ENCODE results near the gene P2RY8.
"Not testable (repeated sequence)": the region's sequence is repeated elsewhere in the genome, so short reads cannot be mapped to it uniquely, and the experiment has no call there.

The P2RY8 gene

DNA sequence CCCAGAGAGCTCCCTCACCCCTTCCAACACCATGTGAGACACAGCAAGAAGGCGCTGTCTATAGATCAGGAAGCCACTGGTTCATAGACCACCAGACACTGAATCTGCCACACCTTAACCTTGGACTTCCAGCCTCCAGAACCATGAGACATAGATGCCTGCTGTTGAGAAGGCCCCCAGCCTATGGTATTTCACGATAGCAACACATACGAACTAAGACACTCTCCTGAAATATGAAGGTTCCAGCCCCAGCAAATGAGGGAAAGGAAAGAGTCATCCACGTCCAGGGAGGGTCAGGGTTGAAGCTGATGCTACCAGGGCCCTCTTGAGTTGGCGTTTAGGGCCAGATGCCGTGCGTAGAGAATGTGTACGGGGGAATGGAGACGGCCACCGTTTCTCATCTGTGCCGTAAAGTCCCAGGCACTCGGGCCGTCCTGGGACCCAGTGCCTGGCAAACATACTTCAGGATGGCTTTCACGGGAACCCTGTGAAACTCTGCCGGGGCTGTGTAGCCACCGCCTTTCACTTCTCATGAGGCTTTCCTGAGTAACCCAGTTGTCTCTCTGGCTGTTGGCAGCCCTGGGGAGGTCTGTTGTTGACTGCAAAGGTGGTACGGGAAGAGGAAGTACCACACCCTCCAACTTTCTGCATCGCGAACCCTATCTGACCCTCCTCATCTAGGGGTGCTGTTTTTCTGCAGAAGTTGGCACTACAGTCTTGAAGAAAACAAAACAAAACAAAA, 17.7 kb upstream of the P2RY8 start:
- TF ChIP-seq, protein P1, sequence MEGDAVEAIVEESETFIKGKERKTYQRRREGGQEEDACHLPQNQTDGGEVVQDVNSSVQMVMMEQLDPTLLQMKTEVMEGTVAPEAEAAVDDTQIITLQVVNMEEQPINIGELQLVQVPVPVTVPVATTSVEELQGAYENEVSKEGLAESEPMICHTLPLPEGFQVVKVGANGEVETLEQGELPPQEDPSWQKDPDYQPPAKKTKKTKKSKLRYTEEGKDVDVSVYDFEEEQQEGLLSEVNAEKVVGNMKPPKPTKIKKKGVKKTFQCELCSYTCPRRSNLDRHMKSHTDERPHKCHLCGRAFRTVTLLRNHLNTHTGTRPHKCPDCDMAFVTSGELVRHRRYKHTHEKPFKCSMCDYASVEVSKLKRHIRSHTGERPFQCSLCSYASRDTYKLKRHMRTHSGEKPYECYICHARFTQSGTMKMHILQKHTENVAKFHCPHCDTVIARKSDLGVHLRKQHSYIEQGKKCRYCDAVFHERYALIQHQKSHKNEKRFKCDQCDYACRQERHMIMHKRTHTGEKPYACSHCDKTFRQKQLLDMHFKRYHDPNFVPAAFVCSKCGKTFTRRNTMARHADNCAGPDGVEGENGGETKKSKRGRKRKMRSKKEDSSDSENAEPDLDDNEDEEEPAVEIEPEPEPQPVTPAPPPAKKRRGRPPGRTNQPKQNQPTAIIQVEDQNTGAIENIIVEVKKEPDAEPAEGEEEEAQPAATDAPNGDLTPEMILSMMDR (IDR thresholded peaks at IDR 0.05; ENCODE audit: low read length, missing control alignments) = no peak
- DNase-seq (ENCODE audit: low read depth) = no peak
- H3K4me3 ChIP-seq (replicated peaks; ENCODE audit: low read depth, low read length) = no peak overlapping the region

DNA sequence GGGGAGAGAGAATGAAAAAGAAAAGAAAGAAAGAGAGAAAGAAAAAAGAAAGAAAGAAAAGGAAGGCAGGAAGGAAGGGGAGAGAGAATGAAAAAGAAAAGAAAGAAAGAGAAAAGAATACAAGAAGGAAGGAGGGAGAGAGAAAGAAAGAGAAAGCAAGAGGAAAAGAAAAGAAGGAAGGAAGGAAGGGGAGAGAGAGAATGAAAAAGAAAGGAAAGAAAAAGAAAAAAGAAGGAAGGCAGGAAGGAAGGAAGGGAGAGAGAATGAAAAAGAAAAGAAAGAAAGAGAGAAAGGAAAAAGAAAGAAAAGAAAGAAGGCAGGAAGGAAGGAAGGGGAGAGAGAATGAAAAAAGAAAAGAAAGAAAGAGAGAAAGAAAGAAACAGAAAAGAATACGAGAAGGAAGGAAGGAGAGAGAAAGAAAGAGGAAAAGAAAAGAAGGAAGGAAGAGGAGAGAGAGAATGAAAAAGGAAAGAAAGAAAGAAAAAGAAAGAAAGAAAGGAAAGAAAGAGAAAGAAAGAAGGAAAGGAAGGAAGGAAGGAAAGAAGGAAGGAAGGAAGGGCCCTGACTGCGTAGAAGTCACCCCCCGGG, 15.1 kb upstream of the P2RY8 start:
- H3K4me3 ChIP-seq (replicated peaks; ENCODE audit: low read depth, low read length) = no peak overlapping the region
- no peak for DNase-seq (ENCODE audit: low read depth)
- TF ChIP-seq, protein P1 (IDR thresholded peaks at IDR 0.05; ENCODE audit: low read length, missing control alignments) = no peak

DNA sequence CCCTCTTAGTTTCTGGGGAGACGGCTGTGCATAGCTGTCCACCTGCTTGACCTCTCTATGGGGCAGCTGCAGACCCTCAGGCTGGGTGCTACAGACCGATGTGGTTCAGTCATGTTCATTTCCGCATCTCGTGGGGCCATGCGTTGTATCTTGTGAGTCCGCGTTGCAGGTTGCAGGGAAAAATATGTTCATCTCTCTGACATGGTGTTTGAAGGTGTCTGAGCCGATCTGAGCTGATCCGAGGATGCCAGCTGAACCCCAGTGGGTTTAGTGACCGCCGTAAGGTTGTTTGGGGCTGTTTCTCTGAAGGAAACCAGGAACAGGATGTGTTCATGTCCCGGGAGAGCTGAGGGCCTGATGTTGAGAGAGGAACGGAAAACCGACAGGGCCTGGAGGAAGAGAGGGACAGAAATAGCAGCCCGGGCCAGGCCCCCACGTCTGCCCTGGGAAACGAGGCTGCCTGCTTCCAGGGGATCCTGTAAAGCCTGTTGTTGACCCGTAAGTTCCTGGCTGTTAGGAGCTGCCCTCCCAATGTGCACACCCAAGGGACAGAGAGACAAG, 9.8 kb upstream of the P2RY8 start:
- TF ChIP-seq, protein P1 (IDR thresholded peaks at IDR 0.05; ENCODE audit: low read length, missing control alignments) = no peak
- no peak for DNase-seq (ENCODE audit: low read depth)
- H3K4me3 ChIP-seq (replicated peaks; ENCODE audit: low read depth, low read length) = no peak overlapping the region

DNA sequence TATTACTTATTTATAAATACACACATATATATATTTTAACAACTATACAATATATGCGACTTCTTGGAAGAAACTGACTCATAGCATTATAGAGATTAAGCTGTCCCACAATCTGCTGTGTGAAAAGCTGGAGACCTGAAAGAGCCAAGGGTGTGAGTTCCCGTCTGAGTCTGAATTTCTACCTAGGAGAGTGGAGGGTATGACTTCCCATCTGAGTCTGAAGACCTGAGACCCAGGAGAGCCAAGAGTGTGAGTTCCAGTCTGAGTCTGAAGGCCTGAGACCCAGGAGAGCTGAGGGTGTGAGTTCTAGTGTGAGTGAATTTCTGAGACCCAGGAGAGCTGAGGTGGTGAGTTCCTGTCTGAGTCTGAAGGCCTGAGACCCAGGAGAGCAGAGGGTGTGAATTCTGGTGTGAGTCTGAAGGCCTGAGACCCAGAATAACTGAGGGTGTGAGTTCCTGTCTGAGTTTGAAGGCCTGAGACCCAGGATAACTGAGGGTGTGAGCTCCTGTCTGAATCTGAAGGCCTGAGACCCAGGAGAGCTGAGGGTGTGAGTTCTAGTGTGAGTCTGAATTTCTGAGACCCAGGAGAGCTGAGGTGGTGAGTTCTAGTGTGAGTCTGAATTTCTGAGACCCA, 8.9 kb upstream of the P2RY8 start:
- TF ChIP-seq, protein P1 (IDR thresholded peaks at IDR 0.05; ENCODE audit: low read length, missing control alignments) = no peak
- DNase-seq (ENCODE audit: low read depth) = no peak
- H3K4me3 ChIP-seq (replicated peaks; ENCODE audit: low read depth, low read length) = no peak overlapping the region

DNA sequence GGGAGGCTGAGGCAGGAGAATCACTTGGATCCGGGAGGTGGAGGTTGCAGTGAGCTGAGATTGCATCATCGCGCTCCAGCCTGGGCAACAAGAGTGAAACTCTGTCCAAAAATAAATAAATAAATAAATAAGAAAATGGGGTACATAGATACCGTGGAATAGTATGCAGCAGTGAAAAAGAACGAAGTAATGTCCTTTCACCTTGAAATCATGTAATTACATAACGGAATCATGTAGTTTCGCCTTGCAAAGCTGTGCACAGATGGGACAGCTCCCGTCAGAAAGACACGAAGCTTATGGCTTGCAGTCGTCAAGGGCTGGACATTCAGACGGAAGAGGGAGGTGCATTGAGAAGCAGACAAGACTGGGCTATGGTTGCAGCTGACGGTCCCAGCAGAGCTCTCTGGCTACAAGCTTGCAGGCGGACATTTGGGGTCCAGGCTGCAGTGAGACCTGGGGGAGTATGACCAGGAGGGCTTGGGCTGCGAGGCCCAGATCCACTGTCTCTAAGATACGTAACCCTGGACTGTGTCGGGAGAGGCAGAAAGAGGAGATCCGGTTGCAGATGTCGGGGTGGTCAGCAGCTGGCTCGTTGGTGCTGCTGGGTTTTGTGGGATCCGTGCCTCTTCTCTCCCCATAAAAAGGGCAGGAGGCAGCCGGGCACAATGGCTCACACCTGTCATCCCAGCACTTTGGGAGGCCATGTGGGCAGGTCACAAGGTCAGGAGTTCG, 6.2 kb upstream of the P2RY8 start:
- no peak overlapping the region for H3K4me3 ChIP-seq (replicated peaks; ENCODE audit: low read depth, low read length)
- DNase-seq (ENCODE audit: low read depth) = no peak
- TF ChIP-seq, protein P1 (IDR thresholded peaks at IDR 0.05; ENCODE audit: low read length, missing control alignments) = no peak

DNA sequence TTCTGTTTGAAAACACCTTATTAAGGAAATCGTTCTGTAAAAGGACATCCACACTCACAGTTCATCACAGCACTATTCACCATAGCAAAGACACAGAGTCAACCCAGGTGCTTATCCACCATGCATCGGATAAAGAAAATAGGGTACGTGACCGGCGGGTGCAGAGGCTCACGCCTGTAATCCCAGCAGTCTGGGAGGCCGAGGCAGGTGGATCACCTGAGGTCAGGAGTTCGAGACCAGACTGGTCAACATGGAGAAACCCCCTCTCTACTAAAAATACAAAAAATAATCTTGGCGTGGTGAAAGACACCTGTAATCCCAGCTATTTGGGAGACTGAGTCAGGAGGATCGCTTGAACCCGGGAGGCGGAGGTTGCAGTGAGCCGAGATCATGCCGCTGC, 2.2 kb upstream of the P2RY8 start:
- DNase-seq (ENCODE audit: low read depth); H3K4me3 ChIP-seq (replicated peaks; ENCODE audit: low read depth, low read length): not testable (repeated sequence)

DNA sequence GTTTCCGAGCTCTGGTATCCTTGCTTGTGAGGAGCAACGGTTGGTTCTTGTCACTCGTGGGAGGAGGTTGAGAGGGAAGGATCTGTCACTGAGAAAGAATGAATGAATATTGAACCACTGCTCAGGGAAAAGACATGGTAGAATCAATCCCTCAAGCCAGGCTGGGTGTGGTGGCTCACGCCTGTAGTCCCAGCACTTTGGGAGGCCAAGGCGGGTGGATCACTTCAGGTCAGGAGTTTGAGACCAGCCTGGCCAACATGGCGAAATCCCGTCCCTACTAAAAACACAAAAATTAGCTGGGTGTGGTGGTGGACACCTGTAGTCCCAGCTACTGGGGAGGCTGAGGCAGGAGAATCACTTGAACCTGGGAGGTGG, 718 bp upstream of the P2RY8 start:
- not testable (repeated sequence) for DNase-seq (ENCODE audit: low read depth); H3K4me3 ChIP-seq (replicated peaks; ENCODE audit: low read depth, low read length)
